ENCODE data around the gene GABRR1.

The GABRR1 gene

GRCh38 chr6:89216411-89216810 lies 747 bp downstream of the GABRR1 start:
- TF ChIP-seq, protein P1, sequence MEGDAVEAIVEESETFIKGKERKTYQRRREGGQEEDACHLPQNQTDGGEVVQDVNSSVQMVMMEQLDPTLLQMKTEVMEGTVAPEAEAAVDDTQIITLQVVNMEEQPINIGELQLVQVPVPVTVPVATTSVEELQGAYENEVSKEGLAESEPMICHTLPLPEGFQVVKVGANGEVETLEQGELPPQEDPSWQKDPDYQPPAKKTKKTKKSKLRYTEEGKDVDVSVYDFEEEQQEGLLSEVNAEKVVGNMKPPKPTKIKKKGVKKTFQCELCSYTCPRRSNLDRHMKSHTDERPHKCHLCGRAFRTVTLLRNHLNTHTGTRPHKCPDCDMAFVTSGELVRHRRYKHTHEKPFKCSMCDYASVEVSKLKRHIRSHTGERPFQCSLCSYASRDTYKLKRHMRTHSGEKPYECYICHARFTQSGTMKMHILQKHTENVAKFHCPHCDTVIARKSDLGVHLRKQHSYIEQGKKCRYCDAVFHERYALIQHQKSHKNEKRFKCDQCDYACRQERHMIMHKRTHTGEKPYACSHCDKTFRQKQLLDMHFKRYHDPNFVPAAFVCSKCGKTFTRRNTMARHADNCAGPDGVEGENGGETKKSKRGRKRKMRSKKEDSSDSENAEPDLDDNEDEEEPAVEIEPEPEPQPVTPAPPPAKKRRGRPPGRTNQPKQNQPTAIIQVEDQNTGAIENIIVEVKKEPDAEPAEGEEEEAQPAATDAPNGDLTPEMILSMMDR (IDR thresholded peaks at IDR 0.05; ENCODE audit: extremely low read depth, missing control alignments), result no peak
- no peak for DNase-seq (ENCODE audit: low spot score)

- no peak for DNase-seq (ENCODE audit: low spot score)
- TF ChIP-seq, protein P1 (IDR thresholded peaks at IDR 0.05; ENCODE audit: extremely low read depth, missing control alignments), result no peak
Observed at GRCh38 chr6:89215391-89215790, 1.8 kb downstream of the GABRR1 start.

DNA sequence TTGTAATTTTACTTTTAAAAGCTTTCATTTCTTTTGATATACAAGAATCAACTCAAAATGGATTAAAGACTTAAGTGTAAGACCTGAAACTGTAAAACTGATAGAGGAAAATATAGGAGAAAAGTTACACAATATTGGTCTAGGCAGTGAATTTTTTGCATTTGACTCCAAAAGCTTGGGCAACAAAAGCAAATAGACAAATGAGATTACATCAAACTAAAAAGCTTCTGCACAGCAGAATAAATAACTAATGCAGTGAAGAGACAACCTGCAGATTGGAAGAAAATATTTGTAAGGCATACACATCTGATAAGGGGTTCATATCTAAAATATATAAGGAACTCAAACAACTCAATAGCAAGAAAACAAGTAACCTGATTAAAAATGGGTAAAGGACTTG lies 3.0 kb downstream of the GABRR1 start:
- TF ChIP-seq, protein P1 (IDR thresholded peaks at IDR 0.05; ENCODE audit: extremely low read depth, missing control alignments), result no peak
- no peak for DNase-seq (ENCODE audit: low spot score)

- TF ChIP-seq, protein P1 (IDR thresholded peaks at IDR 0.05; ENCODE audit: extremely low read depth, missing control alignments), result no peak
- DNase-seq (ENCODE audit: low spot score), result no peak
Observed at GRCh38 chr6:89212472-89212871, 4.7 kb downstream of the GABRR1 start.

DNA sequence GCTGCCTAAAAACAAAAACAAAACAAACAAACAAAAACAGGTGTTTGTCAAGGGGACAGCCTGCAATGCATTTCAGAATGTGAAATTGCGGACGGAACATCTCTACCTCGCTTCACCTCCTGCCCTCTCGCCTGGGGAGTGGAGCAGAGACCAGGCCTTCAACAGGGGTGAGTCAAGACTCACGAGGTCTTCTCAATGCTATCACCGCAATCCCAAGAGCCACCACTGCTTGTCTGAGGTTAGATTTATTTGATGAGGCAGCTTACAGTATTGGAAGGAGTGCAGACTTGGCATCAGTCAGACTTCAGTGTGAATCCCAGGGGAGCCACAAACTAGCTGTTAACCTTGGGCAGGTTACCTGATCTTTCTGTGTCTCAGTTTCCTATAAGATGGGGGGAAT lies 7.7 kb downstream of the GABRR1 start:
- no peak for DNase-seq (ENCODE audit: low spot score)

DNA sequence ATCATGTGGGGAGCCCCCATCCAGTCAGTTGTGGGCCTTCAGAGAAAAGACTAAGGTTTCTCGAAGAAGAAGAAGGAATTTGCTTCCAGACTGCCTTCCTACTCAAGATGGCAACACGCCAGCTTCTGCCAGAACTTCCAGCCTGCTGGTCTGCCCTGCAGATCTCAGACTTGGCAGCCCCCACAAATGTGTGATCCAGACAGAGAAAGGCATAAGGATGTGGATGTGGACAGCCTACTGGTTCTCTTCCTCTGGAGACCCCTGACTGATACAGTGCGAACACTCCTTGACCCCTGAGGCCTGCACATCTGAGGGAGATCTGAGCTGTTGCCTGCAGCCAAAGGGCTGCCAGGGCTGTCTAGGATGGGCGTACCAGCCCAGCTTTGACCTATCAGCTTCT lies 8.6 kb downstream of the GABRR1 start:
- no peak for DNase-seq (ENCODE audit: low spot score)
- TF ChIP-seq, protein P1 (IDR thresholded peaks at IDR 0.05; ENCODE audit: extremely low read depth, missing control alignments), result no peak

More for the DNA sequence above, 7.7 kb downstream of the GABRR1 start:
- TF ChIP-seq, protein P1 (IDR thresholded peaks at IDR 0.05; ENCODE audit: extremely low read depth, missing control alignments), result no peak

DNA sequence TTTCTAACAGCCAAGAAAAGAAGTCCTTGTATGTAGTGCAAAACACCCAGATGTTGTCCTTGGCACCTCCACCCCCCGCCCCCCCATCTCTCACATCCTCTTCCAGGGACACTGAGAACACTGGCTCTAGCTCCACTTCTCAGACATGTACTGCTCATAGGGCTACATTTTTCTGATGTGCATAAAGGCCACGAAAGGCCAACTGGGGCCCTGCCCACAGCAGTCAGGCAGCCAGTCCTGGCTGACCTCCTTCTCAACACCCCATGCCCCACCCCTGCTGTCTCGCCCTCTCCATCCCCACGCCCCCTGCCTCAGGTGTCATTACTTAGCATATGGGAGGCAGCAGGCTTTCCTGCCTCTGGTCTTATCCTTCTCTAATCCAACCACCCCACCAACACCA lies 11.3 kb downstream of the GABRR1 start:
- no peak for DNase-seq (ENCODE audit: low spot score)
- TF ChIP-seq, protein P1 (IDR thresholded peaks at IDR 0.05; ENCODE audit: extremely low read depth, missing control alignments), result no peak

Data from GM20000 (cell line).